Testis (tissue), 3 donors: ENCODE measurements around the gene USP20. TPM values are rescaled to one million over a fixed set of nuclear protein-coding genes. Genes with fewer than 3 reads are reported as not detected.
"Not testable (repeated sequence)": the region's sequence is repeated elsewhere in the genome, so short reads cannot be mapped to it uniquely, and the experiment has no call there.

Experiments
- DNase-seq: peaks from one replicate; pipeline ENCODE4 v3.0.0-alpha.2; 2019
- H3K27ac ChIP-seq, 2 donors: fragments of 200-600 bp; sonication (generic); one replicate each; pipeline ENCODE4 v1.5.1; 2019
- H3K27me3 ChIP-seq: fragments of 200-600 bp; sonication (generic); one replicate; pipeline ENCODE4 v1.5.1; 2019
- H3K36me3 ChIP-seq: fragments of 200-600 bp; sonication (generic); one replicate; pipeline ENCODE4 v1.5.1; 2017; ENCODE audit warnings: low read depth; ENCODE audit errors: missing control alignments
- H3K4me1 ChIP-seq: fragments of 200-600 bp; sonication (generic); one replicate; pipeline ENCODE4 v1.5.1; 2019
- H3K4me3 ChIP-seq, 2 donors: fragments of 200-600 bp; sonication (generic); one replicate each; pipeline ENCODE4 v1.5.1; 2017 to 2019
- H3K9me3 ChIP-seq: fragments of 200-600 bp; sonication (generic); one replicate; pipeline ENCODE4 v1.5.1; 2017
- CTCF ChIP-seq, 3 experiments: fragments of 450-650 bp in 2 of 3; fragments of 200-600 bp in 1 of 3; sonication (generic) in 1 of 3; IDR thresholded peaks; one replicate each; pipeline ENCODE4 v1.5.1; 2016 to 2019; ENCODE audit warnings: antibody characterized with exemption in 3 of 3, mild to moderate bottlenecking in 2 of 3, moderate library complexity in 1 of 3
- POLR2A ChIP-seq: fragments of 450-650 bp; IDR thresholded peaks from one replicate; pipeline ENCODE4 v1.6.1; 2017; ENCODE audit warnings: antibody characterized with exemption, mild to moderate bottlenecking, moderate library complexity
- WGBS, 2 donors: methylation state at CpG; one replicate each; pipeline ENCODE4 v1.1.5; 2018; 5-methylcytosine and 5-hydroxymethylcytosine counted together
- intact Hi-C: fragments of 100-400 bp; cut with DNase I; formaldehyde crosslinking; loops from one replicate; pipeline ENCODE4 v1.15.1; 2023; ENCODE audit warnings: low total_unique reads
- polyA plus RNA-seq: library from polyadenylated mRNA; stranded (reverse); fragments of 350-450 nt; fragmentation: Illumina TruSeq; extraction: RNeasy Lipid Tissue Mini Kit (QIAGEN cat#74804); gene quantifications from one replicate; pipeline ENCODE4 v1.2.3, GENCODE V29; 2014; ENCODE audit warnings: low read depth, low replicate concordance; ENCODE audit not compliant: insufficient read depth
- total RNA-seq, 2 donors: library from RNA; depleted of rRNA; stranded (reverse); fragments of >200 nt; gene quantifications; one replicate each; pipeline ENCODE4 v1.2.3, GENCODE V29; 2016

Gene USP20
- total and polyA plus RNA-seq, 3 donors from 2014 or later = 37.4 to 48.3 (median 46.8) TPM

GRCh38 chr9:129889122-129889940, 54.1 kb downstream of the USP20 start:
- intact Hi-C loops = loop anchor here (5.0 to 10.0 kb wide), 3 partner anchors 153 to 345 kb away; partner anchors contain the start of gene FNBP1
- H3K27me3 ChIP-seq = no peaks in the 10 kb centered on the region
- no peaks in the 10 kb centered on the region for H3K9me3 ChIP-seq
- no peak overlapping the region for H3K27ac ChIP-seq
- TF ChIP-seq POLR2A (no peak), CTCF (IDR thresholded peaks at IDR 0.05) (no peak)
- H3K4me1 ChIP-seq = peaks cover 31% of the 10 kb centered on the region
- no peak overlapping the region for H3K4me3 ChIP-seq
- no peaks in the 10 kb centered on the region for H3K36me3 ChIP-seq
- 93% methylated on average over 31 of the region's 31 CpGs for WGBS, 2 donors
- no peak for DNase-seq

- Histone ChIP-seq H3K27ac (no peak overlapping the region), H3K4me3 (no peak overlapping the region), H3K27me3 (no peaks in the 10 kb centered on the region), H3K4me1 (peaks cover 24% of the 10 kb centered on the region), H3K36me3 (no peaks in the 10 kb centered on the region), H3K9me3 (no peaks in the 10 kb centered on the region)
- TF ChIP-seq CTCF (IDR thresholded peaks at IDR 0.05) = no peak
- no peak for TF ChIP-seq POLR2A
- no peak for DNase-seq
- WGBS, 2 donors = 62 to 84% methylated on average over 10 to 37 of the region's 37 CpGs
- intact Hi-C loops = loop anchor here (5.0 to 10.0 kb wide), 3 partner anchors 152 to 345 kb away; partner anchors contain the start of gene FNBP1
Observed at GRCh38 chr9:129889941-129890717, 54.9 kb downstream of the USP20 start.

GRCh38 chr9:129890718-129891299, 55.6 kb downstream of the USP20 start:
- H3K36me3 ChIP-seq, H3K27me3 ChIP-seq, DNase-seq, H3K9me3 ChIP-seq, intact Hi-C loops, H3K4me3 ChIP-seq: not testable (repeated sequence)
- peaks cover 24% of the 10 kb centered on the region for H3K4me1 ChIP-seq
- H3K27ac ChIP-seq = peak overlapping the region in 1 of 2 donors; percentile 21
- WGBS, 2 donors = 77 to 89% methylated on average over 14 of the region's 14 CpGs

GRCh38 chr9:129891569-129891968, 56.3 kb downstream of the USP20 start:
- Histone ChIP-seq H3K4me1 (peaks cover 20% of the 10 kb centered on the region), H3K9me3 (no peaks in the 10 kb centered on the region), H3K27me3 (no peaks in the 10 kb centered on the region), H3K4me3 (no peak overlapping the region), H3K27ac (peak overlapping the region in 1 of 2 donors; percentile 21), H3K36me3 (no peaks in the 10 kb centered on the region)
- intact Hi-C loops = no loop called here
- TF ChIP-seq CTCF (IDR thresholded peaks at IDR 0.05) = no peak
- no peak for TF ChIP-seq POLR2A
- DNase-seq = no peak
- WGBS, 2 donors = 38 to 47% methylated on average over 4 of the region's 4 CpGs
